AG04449 (cell line): ENCODE measurements around the gene MIF4GD.

Source experiments
- CTCF ChIA-PET: fragments of 350-600 bp; formaldehyde crosslinking; extraction: SDS; loops from one replicate; lab custom pipeline; 2021; ENCODE audit warnings: antibody characterized with exemption; lab: Yijun Ruan, JAX
- POLR2A ChIA-PET: fragments of 400-600, 350-600 bp; formaldehyde crosslinking; extraction: SDS; loops from one replicate; lab custom pipeline; 2020; ENCODE audit warnings: antibody characterized with exemption, inconsistent platforms; lab: Yijun Ruan, JAX
- DNase-seq: peaks from one replicate; pipeline ENCODE4 v3.0.0-alpha.2; 2010; ENCODE audit warnings: low read depth, low spot score
- H3K4me3 ChIP-seq: 2 replicates; pipeline ENCODE4 v1.5.1; 2011; ENCODE audit warnings: low read depth, mild to moderate bottlenecking, control low read depth, low read length
- TF ChIP-seq, protein P1 (sequence below): IDR thresholded peaks from one replicate; pipeline ENCODE4 v1.5.1; 2011; ENCODE audit warnings: mild to moderate bottlenecking, moderate library complexity, low read length, control low read depth, inconsistent platforms; ENCODE audit not compliant: insufficient read depth; ENCODE audit errors: missing control alignments

MIF4GD gene

GRCh38 chr17:75252039-75252816 lies 18.8 kb downstream of the MIF4GD start:
- H3K4me3 ChIP-seq = no peak overlapping the region
- TF ChIP-seq, protein P1, sequence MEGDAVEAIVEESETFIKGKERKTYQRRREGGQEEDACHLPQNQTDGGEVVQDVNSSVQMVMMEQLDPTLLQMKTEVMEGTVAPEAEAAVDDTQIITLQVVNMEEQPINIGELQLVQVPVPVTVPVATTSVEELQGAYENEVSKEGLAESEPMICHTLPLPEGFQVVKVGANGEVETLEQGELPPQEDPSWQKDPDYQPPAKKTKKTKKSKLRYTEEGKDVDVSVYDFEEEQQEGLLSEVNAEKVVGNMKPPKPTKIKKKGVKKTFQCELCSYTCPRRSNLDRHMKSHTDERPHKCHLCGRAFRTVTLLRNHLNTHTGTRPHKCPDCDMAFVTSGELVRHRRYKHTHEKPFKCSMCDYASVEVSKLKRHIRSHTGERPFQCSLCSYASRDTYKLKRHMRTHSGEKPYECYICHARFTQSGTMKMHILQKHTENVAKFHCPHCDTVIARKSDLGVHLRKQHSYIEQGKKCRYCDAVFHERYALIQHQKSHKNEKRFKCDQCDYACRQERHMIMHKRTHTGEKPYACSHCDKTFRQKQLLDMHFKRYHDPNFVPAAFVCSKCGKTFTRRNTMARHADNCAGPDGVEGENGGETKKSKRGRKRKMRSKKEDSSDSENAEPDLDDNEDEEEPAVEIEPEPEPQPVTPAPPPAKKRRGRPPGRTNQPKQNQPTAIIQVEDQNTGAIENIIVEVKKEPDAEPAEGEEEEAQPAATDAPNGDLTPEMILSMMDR = no peak
- CTCF ChIA-PET = interaction anchor here (1.2 to 6.1 kb wide), 3 partner anchors 13 to 160 kb away, joined by 4 to 73 read pairs (median 43); partner anchors contain the start of gene MIF4GD
- POLR2A ChIA-PET = interaction anchor here (0.7 kb wide), 1 partner anchor 186 kb away, joined by 3 read pairs; no protein-coding TSS in a partner anchor
- DNase-seq = no peak

GRCh38 chr17:75250009-75250471 lies 21.0 kb downstream of the MIF4GD start:
- ChIA-PET CTCF (interaction anchor here (0.7 to 6.1 kb wide), 8 partner anchors 10 to 504 kb away, joined by 3 to 73 read pairs (median 7); partner anchors contain the start of gene MIF4GD), POLR2A (interaction anchor here (0.8 kb wide), 2 partner anchors 10 to 19 kb away, joined by 3 read pairs; no protein-coding TSS in a partner anchor)
- no peak overlapping the region; the same call in 1 of the 2 replicates for H3K4me3 ChIP-seq
- no peak for DNase-seq
- TF ChIP-seq, protein P1 = no peak

DNA sequence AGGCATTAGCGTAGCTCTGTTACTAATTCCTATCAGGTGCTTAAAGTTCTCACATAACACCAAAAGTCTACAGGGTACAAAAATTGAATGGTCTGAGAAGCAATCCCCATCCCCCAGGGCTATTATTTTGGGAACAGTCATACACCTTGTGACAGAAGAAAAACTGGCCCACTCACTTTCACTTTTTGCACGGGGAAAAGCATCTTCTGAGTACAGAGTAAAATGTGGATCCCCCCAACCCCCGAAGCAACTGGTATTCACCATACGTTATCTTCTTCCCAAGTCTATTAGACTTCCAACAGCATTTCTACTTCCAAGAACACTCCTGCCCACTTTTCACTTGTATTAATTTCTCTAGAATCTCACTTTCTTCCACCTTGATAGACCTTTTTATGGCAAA lies 21.5 kb downstream of the MIF4GD start:
- CTCF ChIA-PET = interaction anchor here (0.7 to 6.1 kb wide), 9 partner anchors 10 to 504 kb away, joined by 3 to 73 read pairs (median 6); partner anchors contain the start of gene MIF4GD
- no peak for DNase-seq
- no peak overlapping the region for H3K4me3 ChIP-seq
- TF ChIP-seq, protein P1 = no peak
- POLR2A ChIA-PET = interaction anchor here (0.8 kb wide), 2 partner anchors 10 to 19 kb away, joined by 3 read pairs; no protein-coding TSS in a partner anchor

DNA sequence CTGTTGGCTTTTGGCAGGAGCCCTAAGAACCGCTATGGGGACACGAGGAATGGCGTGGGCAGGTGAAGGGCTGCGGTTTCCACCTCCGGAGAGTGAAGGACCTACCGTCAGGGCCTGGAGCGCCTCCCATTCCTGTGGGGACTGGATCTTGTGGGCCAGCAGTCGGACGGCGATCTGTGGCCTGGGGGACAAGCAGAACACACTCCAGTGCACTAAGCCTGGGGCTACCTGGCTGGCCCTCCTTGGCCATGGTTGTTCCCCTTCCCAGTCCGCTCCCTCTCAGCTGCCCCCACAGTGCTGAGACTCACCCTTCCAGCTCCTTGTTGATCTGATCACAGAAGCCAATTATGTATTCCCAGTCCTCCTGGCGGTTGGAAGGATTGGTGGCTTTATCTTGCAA lies 24.6 kb downstream of the MIF4GD start:
- H3K4me3 ChIP-seq = no peak overlapping the region
- TF ChIP-seq, protein P1 = no peak
- ChIA-PET CTCF (interaction anchor here (1.1 to 6.1 kb wide), 6 partner anchors 7 to 187 kb away, joined by 3 to 73 read pairs (median 6); partner anchors contain the start of gene MIF4GD), POLR2A (no interaction called here)
- no peak for DNase-seq

GRCh38 chr17:75245011-75245410 lies 26.0 kb downstream of the MIF4GD start:
- H3K4me3 ChIP-seq = no peak overlapping the region
- POLR2A ChIA-PET = no interaction called here
- CTCF ChIA-PET = interaction anchor here (1.2 to 1.3 kb wide), 2 partner anchors 12 to 26 kb away, joined by 3 to 7 read pairs; partner anchors contain the start of gene MIF4GD
- DNase-seq = no peak
- TF ChIP-seq, protein P1 = no peak
